Left ventricle myocardium inferior (tissue), 1 donor: ENCODE measurements around the gene KRTAP10-4. TPM values are rescaled to one million over a fixed set of nuclear protein-coding genes. Genes with fewer than 3 reads are reported as not detected.
"Not testable (repeated sequence)": the region's sequence is repeated elsewhere in the genome, so short reads cannot be mapped to it uniquely, and the experiment has no call there.

Experiments used
- DNase-seq: peaks from one replicate; pipeline ENCODE4 v3.0.0-alpha.2; 2020
- H3K27ac ChIP-seq: fragments of 200-600 bp; replicated peaks from 2 replicates; pipeline ENCODE4 v1.8.0; 2021
- H3K27me3 ChIP-seq: fragments of 200-600 bp; 2 replicates; pipeline ENCODE4 v1.8.0; 2021; ENCODE audit warnings: low read depth
- H3K36me3 ChIP-seq: fragments of 200-600 bp; 2 replicates; pipeline ENCODE4 v1.8.0; 2021
- H3K4me1 ChIP-seq: fragments of 200-600 bp; 2 replicates; pipeline ENCODE4 v1.8.0; 2021
- H3K4me3 ChIP-seq: fragments of 200-600 bp; 2 replicates; pipeline ENCODE4 v1.8.0; 2021; ENCODE audit warnings: mild to moderate bottlenecking, moderate library complexity
- H3K9me3 ChIP-seq: fragments of 200-600 bp; replicated peaks from 2 replicates; pipeline ENCODE4 v1.8.0; 2021
- CTCF ChIP-seq: fragments of 200-600 bp; IDR thresholded peaks from 2 replicates; pipeline ENCODE4 v1.8.0; 2021; ENCODE audit warnings: antibody characterized with exemption, mild to moderate bottlenecking, borderline replicate concordance
- intact Hi-C: fragments of 100-400 bp; cut with micrococcal nuclease; formaldehyde crosslinking; loops from one replicate; pipeline ENCODE4 v1.11.0; 2022
- total RNA-seq: library from RNA; stranded (reverse); fragmentation: NEBNext Ultra II Directional; extraction: Animal tissue kit (Norgen Biotek cat#: 25700); gene quantifications from one replicate; pipeline ENCODE4 v1.2.1, GENCODE V29; 2021
- donor health status: DM: no; HTN: yes; CAD: no; lungs with severe emphysema.

KRTAP10-4 gene
- total RNA-seq, 1 donor from 2014 or later: not detected

- no peak overlapping the region for H3K27ac ChIP-seq
- no peak overlapping the region for H3K4me3 ChIP-seq
- no peak for DNase-seq
- intact Hi-C loops: no loop called here
- no peaks in the 10 kb centered on the region for H3K4me1 ChIP-seq
- H3K27me3 ChIP-seq: peaks cover 57% of the 10 kb centered on the region
- H3K36me3 ChIP-seq: no peaks in the 10 kb centered on the region
- TF ChIP-seq CTCF: no peak
- peaks cover 19% of the 10 kb centered on the region for H3K9me3 ChIP-seq
Observed at GRCh38 chr21:44548381-44548780, 25.1 kb upstream of the KRTAP10-4 start.

GRCh38 chr21:44548922-44549321 is 24.6 kb upstream of the KRTAP10-4 start:
- no peak for TF ChIP-seq CTCF
- Histone ChIP-seq H3K27ac (no peak overlapping the region), H3K4me3 (no peak overlapping the region), H3K27me3 (peaks cover 59% of the 10 kb centered on the region), H3K9me3 (peaks cover 19% of the 10 kb centered on the region), H3K4me1 (no peaks in the 10 kb centered on the region), H3K36me3 (no peaks in the 10 kb centered on the region)
- intact Hi-C loops: no loop called here
- no peak for DNase-seq

GRCh38 chr21:44549525-44550211 is 23.9 kb upstream of the KRTAP10-4 start:
- Histone ChIP-seq H3K27me3 (peaks cover 65% of the 10 kb centered on the region), H3K9me3 (peaks cover 19% of the 10 kb centered on the region), H3K4me1 (no peaks in the 10 kb centered on the region), H3K27ac (no peak overlapping the region), H3K4me3 (no peak overlapping the region), H3K36me3 (no peaks in the 10 kb centered on the region)
- no peak for TF ChIP-seq CTCF
- DNase-seq: no peak
- intact Hi-C loops: no loop called here

GRCh38 chr21:44550285-44550684 is 23.2 kb upstream of the KRTAP10-4 start:
- H3K27ac ChIP-seq, H3K4me1 ChIP-seq, H3K4me3 ChIP-seq, DNase-seq, intact Hi-C loops, H3K36me3 ChIP-seq: not testable (repeated sequence)
- Histone ChIP-seq H3K27me3 (peaks cover 72% of the 10 kb centered on the region), H3K9me3 (peaks cover 19% of the 10 kb centered on the region)

- DNase-seq: no peak
- H3K4me1 ChIP-seq: no peaks in the 10 kb centered on the region
- H3K27ac ChIP-seq: no peak overlapping the region
- no peak for TF ChIP-seq CTCF
- H3K4me3 ChIP-seq: no peak overlapping the region
- H3K36me3 ChIP-seq: no peaks in the 10 kb centered on the region
- intact Hi-C loops: no loop called here
- peaks cover 16% of the 10 kb centered on the region for H3K9me3 ChIP-seq
- H3K27me3 ChIP-seq: peaks cover 77% of the 10 kb centered on the region
Observed at GRCh38 chr21:44550807-44551206, 22.7 kb upstream of the KRTAP10-4 start.

- no peak within 1 kb of the TSS for H3K27ac ChIP-seq
- peaks cover 83% of the 10 kb centered on the region for H3K27me3 ChIP-seq
- no peak for DNase-seq
- no peaks in the 10 kb centered on the region for H3K36me3 ChIP-seq
- H3K4me1 ChIP-seq: no peaks in the 10 kb centered on the region
- no peak within 1 kb of the TSS for H3K4me3 ChIP-seq
- intact Hi-C loops: no loop called here
- TF ChIP-seq CTCF: no peak
- H3K9me3 ChIP-seq: peaks cover 10% of the 10 kb centered on the region
Observed at GRCh38 chr21:44551340-44551961, 22.1 kb upstream of the KRTAP10-4 start, which contains the start of gene KRTAP10-2. Gene KRTAP10-2 (minus strand): TSS chr21:44551505. CDS start chr21:44551458, 47 bp downstream.
